Activated CD4-positive, alpha-beta T cell treated with anti-CD3 and anti-CD28 coated beads, Interleukin-10, Interleukin-2, amounts not matched to agents 100 ng/mL and 50 ng/mL, durations not matched to agents 16 hours and 8 hours (primary cell): ENCODE results near the gene OCA2.
"Not testable (repeated sequence)": the region's sequence is repeated elsewhere in the genome, so short reads cannot be mapped to it uniquely, and the experiment has no call there.

Source experiments
- DNase-seq: peaks from one replicate; pipeline ENCODE4 v3.0.0-alpha.2; 2020

The OCA2 gene

GRCh38 chr15:27865926-27866325 lies 233.2 kb downstream of the OCA2 start:
- no peak for DNase-seq

GRCh38 chr15:27865323-27865922 lies 233.7 kb downstream of the OCA2 start:
- no peak for DNase-seq

GRCh38 chr15:27864719-27865118 lies 234.4 kb downstream of the OCA2 start:
- no peak for DNase-seq

- DNase-seq = no peak
Measured at GRCh38 chr15:27864086-27864485, 235.0 kb downstream of the OCA2 start.

GRCh38 chr15:27863000-27863399 lies 236.1 kb downstream of the OCA2 start:
- DNase-seq = no peak

DNA sequence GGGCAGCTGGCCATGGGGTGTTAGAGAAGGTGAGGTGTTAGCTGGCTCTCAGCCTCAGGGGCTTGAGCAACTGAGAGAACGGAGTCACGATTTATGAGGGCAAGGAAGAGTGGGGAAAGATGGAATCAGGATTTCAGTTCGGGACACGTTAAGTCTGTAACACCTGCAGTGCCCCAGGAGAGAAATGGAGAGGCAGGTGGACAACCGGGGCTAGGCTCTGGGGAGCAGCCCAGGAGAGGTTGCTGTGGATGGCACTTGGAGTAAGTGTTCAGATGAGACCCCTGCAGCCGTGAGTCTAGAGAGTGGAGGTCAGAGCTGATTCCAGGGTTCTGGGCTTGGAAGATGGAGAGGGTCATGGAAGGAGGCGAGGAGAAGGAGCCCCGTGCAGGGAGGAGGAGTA lies 237.9 kb downstream of the OCA2 start:
- no peak for DNase-seq

DNA sequence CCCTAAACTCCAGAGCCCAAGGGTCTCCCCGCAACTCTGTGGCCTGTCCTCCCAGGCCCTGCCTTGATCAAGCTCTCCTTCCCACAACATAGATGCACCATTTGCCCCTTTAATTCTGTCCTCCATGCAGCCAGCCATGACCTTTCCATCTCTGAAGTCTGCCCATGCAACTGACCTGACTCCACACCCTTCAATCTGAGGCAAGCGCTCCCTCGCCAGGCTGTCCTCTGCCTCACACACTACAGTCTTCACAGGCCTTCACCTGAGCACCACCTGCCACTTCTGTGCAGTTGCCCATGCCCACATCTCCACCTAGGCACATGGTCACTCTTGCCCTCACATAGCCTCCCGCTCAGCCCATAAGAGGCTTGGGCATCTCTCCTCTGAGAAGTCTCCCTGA lies 244.0 kb downstream of the OCA2 start:
- DNase-seq = no peak

GRCh38 chr15:27854601-27855000 lies 244.5 kb downstream of the OCA2 start:
- DNase-seq = no peak

DNA sequence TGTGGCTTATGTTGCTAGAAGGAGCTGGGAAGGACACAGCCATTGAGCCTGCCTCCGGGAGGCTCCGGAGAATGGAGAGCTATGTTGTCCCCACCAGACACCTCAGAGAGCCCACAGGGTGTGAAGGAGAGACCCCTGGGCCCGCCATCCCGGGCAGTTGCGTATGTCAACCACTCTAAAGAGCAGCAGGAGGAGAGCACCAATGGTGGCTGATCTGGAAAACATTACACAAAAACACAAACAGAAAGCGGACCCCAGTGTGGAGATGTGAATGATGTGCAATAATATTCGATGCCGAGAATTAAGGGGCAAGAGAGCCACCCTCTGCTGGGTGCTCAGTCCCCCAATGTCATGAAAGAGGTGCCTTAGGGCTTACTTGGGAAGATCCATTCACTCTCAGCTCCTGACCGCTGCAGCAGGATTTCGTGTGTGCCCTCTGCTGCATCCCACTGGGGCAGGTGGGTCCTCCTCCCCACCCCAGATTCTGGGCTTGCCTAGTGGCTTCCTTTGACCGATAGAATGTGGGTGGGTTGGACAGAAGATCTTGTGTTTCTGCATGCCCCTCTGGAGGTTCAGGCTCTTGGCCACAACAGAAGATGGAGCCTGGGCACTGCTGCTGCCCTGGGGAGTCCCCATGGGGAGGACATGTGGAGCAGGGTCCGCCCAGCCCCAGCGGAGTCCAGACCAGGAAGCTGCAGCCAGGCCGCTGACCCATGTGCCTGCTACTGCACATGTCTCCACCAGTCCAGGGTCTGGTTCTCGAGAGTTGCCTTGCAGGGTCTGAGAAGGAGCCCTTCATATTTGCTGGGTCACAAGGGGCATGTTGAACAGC lies 245.3 kb downstream of the OCA2 start:
- DNase-seq = no peak

GRCh38 chr15:27851858-27852210 lies 247.3 kb downstream of the OCA2 start:
- no peak for DNase-seq

DNA sequence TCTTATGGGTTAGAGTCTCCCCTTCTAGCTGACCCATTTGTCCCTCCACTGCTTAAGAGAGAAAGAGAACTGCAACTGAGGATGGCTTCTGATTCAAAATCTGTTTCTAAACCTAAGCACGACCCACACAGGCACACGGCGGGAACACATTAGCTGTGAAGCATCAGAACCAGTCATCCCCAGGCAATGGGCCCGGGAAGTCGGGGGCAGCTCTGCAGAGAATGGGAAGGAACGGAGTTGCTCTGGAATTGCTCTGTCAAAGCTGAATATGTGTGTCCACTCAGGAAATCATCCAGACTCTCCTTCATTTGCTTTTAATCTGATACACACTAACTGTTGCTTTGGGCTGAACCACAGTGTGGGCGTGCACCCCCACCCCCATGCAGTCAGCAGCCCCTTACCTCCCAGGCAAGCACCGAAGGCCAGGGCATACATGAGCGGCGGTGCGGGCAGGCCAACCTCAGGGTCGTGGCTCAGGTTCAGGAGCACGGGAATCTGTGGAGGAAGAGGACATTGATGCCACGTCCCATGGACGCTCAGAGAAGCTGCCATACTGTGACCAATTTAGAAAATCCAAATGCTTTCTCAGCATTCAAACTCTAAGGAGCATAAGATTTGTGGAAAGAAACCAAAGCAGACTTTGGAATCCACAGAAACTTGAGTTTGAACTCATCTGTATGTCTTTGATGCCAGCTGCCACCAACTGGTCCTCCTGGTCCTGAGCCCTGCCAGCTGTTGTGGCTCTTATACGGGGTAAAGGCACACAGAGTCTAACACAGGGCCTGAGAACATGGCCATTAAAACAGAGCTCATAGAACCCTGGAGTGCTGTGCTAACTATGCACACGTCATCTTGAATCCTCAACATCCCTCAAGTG lies 247.9 kb downstream of the OCA2 start:
- no peak for DNase-seq

- DNase-seq = no peak
Measured at GRCh38 chr15:27850050-27850449, 249.1 kb downstream of the OCA2 start.

DNA sequence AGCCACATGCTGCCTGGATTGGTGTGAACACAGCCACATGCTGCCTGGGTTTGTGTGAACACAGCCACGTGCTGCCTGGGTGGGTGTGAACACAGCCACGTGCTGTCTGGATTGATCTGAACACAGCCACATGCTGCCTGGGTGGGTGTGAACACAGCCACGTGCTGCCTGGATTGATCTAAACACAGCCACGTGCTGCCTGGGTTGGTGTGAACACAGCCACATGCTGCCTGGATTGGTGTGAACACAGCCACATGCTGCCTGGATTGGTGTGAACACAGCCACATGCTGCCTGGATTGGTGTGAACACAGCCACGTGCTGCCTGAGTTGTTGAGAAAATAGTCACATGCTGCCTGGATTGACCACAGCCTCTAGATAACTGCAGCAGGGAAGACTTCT lies 250.2 kb downstream of the OCA2 start:
- not testable (repeated sequence) for DNase-seq

- DNase-seq = no peak
Measured at GRCh38 chr15:27847775-27848710, 251.1 kb downstream of the OCA2 start.

GRCh38 chr15:27846722-27847395 lies 252.3 kb downstream of the OCA2 start:
- DNase-seq = no peak

GRCh38 chr15:27845535-27846369 lies 253.4 kb downstream of the OCA2 start:
- DNase-seq = no peak

- no peak for DNase-seq
Measured at GRCh38 chr15:27844018-27844666, 255.0 kb downstream of the OCA2 start.

GRCh38 chr15:27843146-27843545 lies 256.0 kb downstream of the OCA2 start:
- no peak for DNase-seq

- DNase-seq = no peak
Measured at GRCh38 chr15:27842526-27842925, 256.6 kb downstream of the OCA2 start.

- no peak for DNase-seq
Measured at GRCh38 chr15:27835233-27835939, 263.7 kb downstream of the OCA2 start.
